ENCODE data around the gene LGALS3BP. TPM values are rescaled to one million over a fixed set of nuclear protein-coding genes. Genes with fewer than 3 reads are reported as not detected.

Gene LGALS3BP
- total RNA-seq, 1 experiment from 2014 or later: 57.9 TPM

GRCh38 chr17:78966910-78967600 lies 12.7 kb downstream of the LGALS3BP start (continued):
- TF ChIP-seq OVOL2 (CRISPR knock-in tag; IDR thresholded peaks at IDR 0.05; ENCODE audit: borderline replicate concordance): no peak
- no peak for TF ChIP-seq ZNF416 (CRISPR knock-in tag; IDR thresholded peaks at IDR 0.05)
- TF ChIP-seq NFE2L1 (CRISPR knock-in tag; IDR thresholded peaks at IDR 0.05): no peak
- TF ChIP-seq ZNF396 (CRISPR knock-in tag; IDR thresholded peaks at IDR 0.05; ENCODE audit: borderline replicate concordance): no peak
- TF ChIP-seq, protein P1, sequence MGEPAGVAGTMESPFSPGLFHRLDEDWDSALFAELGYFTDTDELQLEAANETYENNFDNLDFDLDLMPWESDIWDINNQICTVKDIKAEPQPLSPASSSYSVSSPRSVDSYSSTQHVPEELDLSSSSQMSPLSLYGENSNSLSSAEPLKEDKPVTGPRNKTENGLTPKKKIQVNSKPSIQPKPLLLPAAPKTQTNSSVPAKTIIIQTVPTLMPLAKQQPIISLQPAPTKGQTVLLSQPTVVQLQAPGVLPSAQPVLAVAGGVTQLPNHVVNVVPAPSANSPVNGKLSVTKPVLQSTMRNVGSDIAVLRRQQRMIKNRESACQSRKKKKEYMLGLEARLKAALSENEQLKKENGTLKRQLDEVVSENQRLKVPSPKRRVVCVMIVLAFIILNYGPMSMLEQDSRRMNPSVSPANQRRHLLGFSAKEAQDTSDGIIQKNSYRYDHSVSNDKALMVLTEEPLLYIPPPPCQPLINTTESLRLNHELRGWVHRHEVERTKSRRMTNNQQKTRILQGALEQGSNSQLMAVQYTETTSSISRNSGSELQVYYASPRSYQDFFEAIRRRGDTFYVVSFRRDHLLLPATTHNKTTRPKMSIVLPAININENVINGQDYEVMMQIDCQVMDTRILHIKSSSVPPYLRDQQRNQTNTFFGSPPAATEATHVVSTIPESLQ (CRISPR knock-in tag; IDR thresholded peaks at IDR 0.05): no peak
- no peak for TF ChIP-seq SP1 (CRISPR knock-in tag; conservative IDR thresholded peaks at IDR 0.05)
- TF ChIP-seq, protein P2, sequence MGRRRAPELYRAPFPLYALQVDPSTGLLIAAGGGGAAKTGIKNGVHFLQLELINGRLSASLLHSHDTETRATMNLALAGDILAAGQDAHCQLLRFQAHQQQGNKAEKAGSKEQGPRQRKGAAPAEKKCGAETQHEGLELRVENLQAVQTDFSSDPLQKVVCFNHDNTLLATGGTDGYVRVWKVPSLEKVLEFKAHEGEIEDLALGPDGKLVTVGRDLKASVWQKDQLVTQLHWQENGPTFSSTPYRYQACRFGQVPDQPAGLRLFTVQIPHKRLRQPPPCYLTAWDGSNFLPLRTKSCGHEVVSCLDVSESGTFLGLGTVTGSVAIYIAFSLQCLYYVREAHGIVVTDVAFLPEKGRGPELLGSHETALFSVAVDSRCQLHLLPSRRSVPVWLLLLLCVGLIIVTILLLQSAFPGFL (CRISPR knock-in tag; IDR thresholded peaks at IDR 0.05; ENCODE audit: borderline replicate concordance): no peak
- TF ChIP-seq JAZF1 (CRISPR knock-in tag; IDR thresholded peaks at IDR 0.05): no peak
- TF ChIP-seq ERG (CRISPR knock-in tag; IDR thresholded peaks at IDR 0.05): no peak
- no peak for TF ChIP-seq NR2C2 (CRISPR knock-in tag; IDR thresholded peaks at IDR 0.05)
- no peak for TF ChIP-seq USF1 (CRISPR knock-in tag; IDR thresholded peaks at IDR 0.05)

- ATAC-seq (no peak), DNase-seq (ENCODE audit: low spot score) (no peak)
- POLR2A ChIA-PET: no interaction called here
- TF ChIP-seq MLX (CRISPR knock-in tag; IDR thresholded peaks at IDR 0.05) (no peak), ZNF263 (CRISPR knock-in tag; IDR thresholded peaks at IDR 0.05; ENCODE audit: low read depth) (no peak), CREM (CRISPR knock-in tag; IDR thresholded peaks at IDR 0.05) (no peak)
- TF ChIP-seq, protein P3, sequence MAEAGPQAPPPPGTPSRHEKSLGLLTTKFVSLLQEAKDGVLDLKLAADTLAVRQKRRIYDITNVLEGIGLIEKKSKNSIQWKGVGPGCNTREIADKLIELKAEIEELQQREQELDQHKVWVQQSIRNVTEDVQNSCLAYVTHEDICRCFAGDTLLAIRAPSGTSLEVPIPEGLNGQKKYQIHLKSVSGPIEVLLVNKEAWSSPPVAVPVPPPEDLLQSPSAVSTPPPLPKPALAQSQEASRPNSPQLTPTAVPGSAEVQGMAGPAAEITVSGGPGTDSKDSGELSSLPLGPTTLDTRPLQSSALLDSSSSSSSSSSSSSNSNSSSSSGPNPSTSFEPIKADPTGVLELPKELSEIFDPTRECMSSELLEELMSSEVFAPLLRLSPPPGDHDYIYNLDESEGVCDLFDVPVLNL (CRISPR knock-in tag; IDR thresholded peaks at IDR 0.05; ENCODE audit: borderline replicate concordance, low read depth): no peak
- TF ChIP-seq, protein P4, sequence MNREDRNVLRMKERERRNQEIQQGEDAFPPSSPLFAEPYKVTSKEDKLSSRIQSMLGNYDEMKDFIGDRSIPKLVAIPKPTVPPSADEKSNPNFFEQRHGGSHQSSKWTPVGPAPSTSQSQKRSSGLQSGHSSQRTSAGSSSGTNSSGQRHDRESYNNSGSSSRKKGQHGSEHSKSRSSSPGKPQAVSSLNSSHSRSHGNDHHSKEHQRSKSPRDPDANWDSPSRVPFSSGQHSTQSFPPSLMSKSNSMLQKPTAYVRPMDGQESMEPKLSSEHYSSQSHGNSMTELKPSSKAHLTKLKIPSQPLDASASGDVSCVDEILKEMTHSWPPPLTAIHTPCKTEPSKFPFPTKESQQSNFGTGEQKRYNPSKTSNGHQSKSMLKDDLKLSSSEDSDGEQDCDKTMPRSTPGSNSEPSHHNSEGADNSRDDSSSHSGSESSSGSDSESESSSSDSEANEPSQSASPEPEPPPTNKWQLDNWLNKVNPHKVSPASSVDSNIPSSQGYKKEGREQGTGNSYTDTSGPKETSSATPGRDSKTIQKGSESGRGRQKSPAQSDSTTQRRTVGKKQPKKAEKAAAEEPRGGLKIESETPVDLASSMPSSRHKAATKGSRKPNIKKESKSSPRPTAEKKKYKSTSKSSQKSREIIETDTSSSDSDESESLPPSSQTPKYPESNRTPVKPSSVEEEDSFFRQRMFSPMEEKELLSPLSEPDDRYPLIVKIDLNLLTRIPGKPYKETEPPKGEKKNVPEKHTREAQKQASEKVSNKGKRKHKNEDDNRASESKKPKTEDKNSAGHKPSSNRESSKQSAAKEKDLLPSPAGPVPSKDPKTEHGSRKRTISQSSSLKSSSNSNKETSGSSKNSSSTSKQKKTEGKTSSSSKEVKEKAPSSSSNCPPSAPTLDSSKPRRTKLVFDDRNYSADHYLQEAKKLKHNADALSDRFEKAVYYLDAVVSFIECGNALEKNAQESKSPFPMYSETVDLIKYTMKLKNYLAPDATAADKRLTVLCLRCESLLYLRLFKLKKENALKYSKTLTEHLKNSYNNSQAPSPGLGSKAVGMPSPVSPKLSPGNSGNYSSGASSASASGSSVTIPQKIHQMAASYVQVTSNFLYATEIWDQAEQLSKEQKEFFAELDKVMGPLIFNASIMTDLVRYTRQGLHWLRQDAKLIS (CRISPR knock-in tag; IDR thresholded peaks at IDR 0.05; ENCODE audit: borderline replicate concordance): no peak
- no peaks in the 10 kb centered on the region; the same call in 1 of the 2 replicates for H3K27me3 Mint-ChIP-seq (ENCODE audit: low read depth)
- no peak overlapping the region for H3K4me3 Mint-ChIP-seq
- CTCF ChIA-PET: interaction anchor here (0.6 to 2.1 kb wide), 9 partner anchors 9 to 790 kb away, joined by 3 to 10 read pairs (median 3); partner anchors contain the start of gene LGALS3BP
- H3K9me3 Mint-ChIP-seq: no peaks in the 10 kb centered on the region
- H3K27ac Mint-ChIP-seq: no peak overlapping the region
- H3K4me1 Mint-ChIP-seq: peaks cover 4% of the 10 kb centered on the region; the same call in 1 of the 2 replicates
- peaks cover 4% of the 10 kb centered on the region; the same call in 1 of the 2 replicates for H3K36me3 Mint-ChIP-seq
Measured at GRCh38 chr17:78966123-78966813, 13.5 kb downstream of the LGALS3BP start.

All from WTC11 (cell line).